ENCODE data around the gene SRXN1.

SRXN1 gene

DNA sequence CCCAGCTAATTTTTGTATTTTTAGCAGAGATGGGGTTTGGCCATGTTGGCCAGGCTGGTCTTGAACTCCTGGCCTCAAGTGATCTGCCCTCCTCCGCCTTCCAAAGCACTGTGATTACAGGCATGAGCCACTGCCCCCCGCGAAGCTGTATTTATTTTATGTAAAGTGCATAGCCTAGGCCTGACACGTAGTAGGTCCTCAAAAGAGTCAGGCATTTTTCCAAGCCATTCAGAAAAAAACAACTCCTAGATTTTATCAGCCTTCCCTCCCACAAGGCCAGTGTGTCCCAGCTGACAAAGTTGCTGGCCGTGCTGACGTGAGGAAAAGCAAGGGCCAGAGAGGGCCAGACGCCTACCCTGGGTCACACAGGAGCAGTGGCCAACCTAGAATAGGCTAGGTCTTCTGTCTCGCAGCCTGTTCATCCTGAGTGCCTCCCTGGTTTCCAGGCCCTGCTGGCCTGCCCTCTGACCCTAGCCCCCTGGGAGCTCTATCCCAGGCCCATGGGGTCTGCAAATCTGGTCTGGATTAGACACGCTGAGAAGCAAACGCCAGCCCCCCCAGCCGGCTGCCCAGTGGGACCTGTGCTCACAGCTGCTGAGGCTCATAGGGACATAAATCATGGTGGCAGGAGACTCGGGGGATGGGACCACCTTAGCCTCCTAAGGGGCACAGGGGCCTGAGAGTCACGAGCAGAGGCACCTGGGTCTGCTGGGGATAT, 54.7 kb downstream of the SRXN1 start:
- Histone ChIP-seq H3K9me3 (replicated peaks; ENCODE audit: insufficient read depth, low read length) (no peaks in the 10 kb centered on the region), H3F3A (ENCODE audit: insufficient read depth, low read length) (no peaks in the 10 kb centered on the region), H3K27me3 (replicated peaks; ENCODE audit: insufficient read depth, low read length) (no peaks in the 10 kb centered on the region), H3K4me2 (ENCODE audit: low read depth, low read length) (no peak overlapping the region), H3K36me3 (replicated peaks; ENCODE audit: insufficient read depth, low read length) (no peaks in the 10 kb centered on the region), H3K9me2 (replicated peaks; ENCODE audit: insufficient read depth, low read length) (no peaks in the 10 kb centered on the region), H2AFZ (ENCODE audit: low read length) (no peak overlapping the region), H3K27ac (ENCODE audit: low read length) (no peak overlapping the region), H3K4me1 (ENCODE audit: low read length) (no peaks in the 10 kb centered on the region), H4K20me1 (ENCODE audit: insufficient read depth, low read length) (no peaks in the 10 kb centered on the region), H3K9ac (ENCODE audit: low read length) (no peak overlapping the region), H3K4me3 (ENCODE audit: low read length) (no peak overlapping the region), H3K79me2 (ENCODE audit: low read length) (no peaks in the 10 kb centered on the region)
- no peak for DNase-seq
- TF ChIP-seq EZH2 (optimal IDR thresholded peaks at IDR 0.05; ENCODE audit: low read depth, low read length) (no peak), EZH2phosphoT487 (IDR thresholded peaks at IDR 0.05; ENCODE audit: low read length) (no peak), CTCF (IDR thresholded peaks at IDR 0.05; ENCODE audit: low read length) (no peak)

DNA sequence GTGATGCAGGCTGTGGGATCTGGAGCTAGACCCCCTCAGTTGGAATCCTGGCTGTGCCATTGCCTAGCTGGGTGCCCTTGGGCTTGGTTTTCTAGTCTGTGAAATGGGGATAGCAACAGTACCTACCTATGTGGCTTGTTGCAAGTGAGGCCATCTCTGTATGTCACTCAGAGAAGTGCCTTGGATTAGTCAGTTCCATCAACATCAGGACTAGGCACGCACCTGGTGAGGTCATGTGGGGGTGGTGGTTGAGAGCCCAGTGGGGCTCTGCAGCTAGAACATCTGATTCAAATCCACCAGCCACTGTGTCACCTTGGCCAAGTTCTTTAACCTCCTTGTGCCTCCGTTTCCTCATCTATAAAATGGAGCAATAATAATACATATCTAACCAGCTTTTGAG, 55.4 kb downstream of the SRXN1 start:
- no peaks in the 10 kb centered on the region for H4K20me1 ChIP-seq (ENCODE audit: insufficient read depth, low read length)
- no peak overlapping the region for H3K9ac ChIP-seq (ENCODE audit: low read length)
- H3K79me2 ChIP-seq (ENCODE audit: low read length), result no peaks in the 10 kb centered on the region
- H3K4me3 ChIP-seq (ENCODE audit: low read length), result no peak overlapping the region
- DNase-seq, result no peak
- H3K9me3 ChIP-seq (replicated peaks; ENCODE audit: insufficient read depth, low read length), result no peaks in the 10 kb centered on the region
- no peak overlapping the region for H2AFZ ChIP-seq (ENCODE audit: low read length)
- no peaks in the 10 kb centered on the region for H3K4me1 ChIP-seq (ENCODE audit: low read length)
- TF ChIP-seq EZH2phosphoT487 (IDR thresholded peaks at IDR 0.05; ENCODE audit: low read length) (no peak), EZH2 (optimal IDR thresholded peaks at IDR 0.05; ENCODE audit: low read depth, low read length) (no peak), CTCF (IDR thresholded peaks at IDR 0.05; ENCODE audit: low read length) (no peak)
- no peaks in the 10 kb centered on the region for H3F3A ChIP-seq (ENCODE audit: insufficient read depth, low read length)
- no peaks in the 10 kb centered on the region for H3K36me3 ChIP-seq (replicated peaks; ENCODE audit: insufficient read depth, low read length)
- H3K27ac ChIP-seq (ENCODE audit: low read length), result no peak overlapping the region
- H3K4me2 ChIP-seq (ENCODE audit: low read depth, low read length), result no peak overlapping the region
- no peaks in the 10 kb centered on the region for H3K9me2 ChIP-seq (replicated peaks; ENCODE audit: insufficient read depth, low read length)
- H3K27me3 ChIP-seq (replicated peaks; ENCODE audit: insufficient read depth, low read length), result no peaks in the 10 kb centered on the region

Data from MM.1S (cell line).